HS-5 (cell line): ENCODE data around the gene SIN3A.
"Not testable (repeated sequence)": the region's sequence is repeated elsewhere in the genome, so short reads cannot be mapped to it uniquely, and the experiment has no call there.

ENCODE experiments used
- DNase-seq: peaks from one replicate; pipeline ENCODE4 v3.0.0-alpha.2; 2012; ENCODE audit warnings: low read depth

Gene SIN3A

GRCh38 chr15:75333654-75334419, 117.7 kb downstream of the SIN3A start:
- DNase-seq: not testable (repeated sequence)

- not testable (repeated sequence) for DNase-seq
Observed at GRCh38 chr15:75332093-75332492, 119.4 kb downstream of the SIN3A start.

- no peak for DNase-seq
Observed at GRCh38 chr15:75329571-75329970, 121.9 kb downstream of the SIN3A start.

- no peak for DNase-seq
Observed at GRCh38 chr15:75328493-75329314, 122.8 kb downstream of the SIN3A start.

GRCh38 chr15:75327491-75327890, 124.0 kb downstream of the SIN3A start:
- DNase-seq: no peak

GRCh38 chr15:75327005-75327404, 124.5 kb downstream of the SIN3A start:
- no peak for DNase-seq

- DNase-seq: no peak
Observed at GRCh38 chr15:75325922-75326321, 125.6 kb downstream of the SIN3A start.

- no peak for DNase-seq
Observed at GRCh38 chr15:75321711-75322110, 129.8 kb downstream of the SIN3A start.
